ENCODE data around the gene BATF3.

DNA sequence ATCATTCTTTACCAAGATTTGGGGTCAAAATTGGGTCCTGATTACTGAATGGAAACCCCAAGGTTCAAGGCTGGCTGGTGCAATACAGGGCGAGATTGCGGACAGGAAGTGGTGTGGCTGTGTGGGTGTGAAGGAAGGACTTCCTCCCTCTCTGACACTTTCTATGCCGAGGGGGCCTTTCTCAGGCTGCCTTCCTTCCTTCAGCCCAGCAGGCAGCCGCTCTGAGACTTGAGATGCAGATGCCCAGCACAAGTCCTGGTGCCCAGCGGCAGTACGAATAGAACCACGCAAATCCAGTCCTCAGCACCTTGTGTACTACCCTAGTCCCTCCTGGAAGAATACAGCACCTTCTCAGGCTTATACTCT is 16.3 kb downstream of the BATF3 start:
- TF ChIP-seq, protein P1, sequence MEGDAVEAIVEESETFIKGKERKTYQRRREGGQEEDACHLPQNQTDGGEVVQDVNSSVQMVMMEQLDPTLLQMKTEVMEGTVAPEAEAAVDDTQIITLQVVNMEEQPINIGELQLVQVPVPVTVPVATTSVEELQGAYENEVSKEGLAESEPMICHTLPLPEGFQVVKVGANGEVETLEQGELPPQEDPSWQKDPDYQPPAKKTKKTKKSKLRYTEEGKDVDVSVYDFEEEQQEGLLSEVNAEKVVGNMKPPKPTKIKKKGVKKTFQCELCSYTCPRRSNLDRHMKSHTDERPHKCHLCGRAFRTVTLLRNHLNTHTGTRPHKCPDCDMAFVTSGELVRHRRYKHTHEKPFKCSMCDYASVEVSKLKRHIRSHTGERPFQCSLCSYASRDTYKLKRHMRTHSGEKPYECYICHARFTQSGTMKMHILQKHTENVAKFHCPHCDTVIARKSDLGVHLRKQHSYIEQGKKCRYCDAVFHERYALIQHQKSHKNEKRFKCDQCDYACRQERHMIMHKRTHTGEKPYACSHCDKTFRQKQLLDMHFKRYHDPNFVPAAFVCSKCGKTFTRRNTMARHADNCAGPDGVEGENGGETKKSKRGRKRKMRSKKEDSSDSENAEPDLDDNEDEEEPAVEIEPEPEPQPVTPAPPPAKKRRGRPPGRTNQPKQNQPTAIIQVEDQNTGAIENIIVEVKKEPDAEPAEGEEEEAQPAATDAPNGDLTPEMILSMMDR (IDR thresholded peaks at IDR 0.05), result no peak
- no peak for TF ChIP-seq EP300 (IDR thresholded peaks at IDR 0.05; ENCODE audit: borderline replicate concordance in 1 of 2, low read depth in 1 of 2, low read length in 1 of 2)
- TF ChIP-seq, protein P2, sequence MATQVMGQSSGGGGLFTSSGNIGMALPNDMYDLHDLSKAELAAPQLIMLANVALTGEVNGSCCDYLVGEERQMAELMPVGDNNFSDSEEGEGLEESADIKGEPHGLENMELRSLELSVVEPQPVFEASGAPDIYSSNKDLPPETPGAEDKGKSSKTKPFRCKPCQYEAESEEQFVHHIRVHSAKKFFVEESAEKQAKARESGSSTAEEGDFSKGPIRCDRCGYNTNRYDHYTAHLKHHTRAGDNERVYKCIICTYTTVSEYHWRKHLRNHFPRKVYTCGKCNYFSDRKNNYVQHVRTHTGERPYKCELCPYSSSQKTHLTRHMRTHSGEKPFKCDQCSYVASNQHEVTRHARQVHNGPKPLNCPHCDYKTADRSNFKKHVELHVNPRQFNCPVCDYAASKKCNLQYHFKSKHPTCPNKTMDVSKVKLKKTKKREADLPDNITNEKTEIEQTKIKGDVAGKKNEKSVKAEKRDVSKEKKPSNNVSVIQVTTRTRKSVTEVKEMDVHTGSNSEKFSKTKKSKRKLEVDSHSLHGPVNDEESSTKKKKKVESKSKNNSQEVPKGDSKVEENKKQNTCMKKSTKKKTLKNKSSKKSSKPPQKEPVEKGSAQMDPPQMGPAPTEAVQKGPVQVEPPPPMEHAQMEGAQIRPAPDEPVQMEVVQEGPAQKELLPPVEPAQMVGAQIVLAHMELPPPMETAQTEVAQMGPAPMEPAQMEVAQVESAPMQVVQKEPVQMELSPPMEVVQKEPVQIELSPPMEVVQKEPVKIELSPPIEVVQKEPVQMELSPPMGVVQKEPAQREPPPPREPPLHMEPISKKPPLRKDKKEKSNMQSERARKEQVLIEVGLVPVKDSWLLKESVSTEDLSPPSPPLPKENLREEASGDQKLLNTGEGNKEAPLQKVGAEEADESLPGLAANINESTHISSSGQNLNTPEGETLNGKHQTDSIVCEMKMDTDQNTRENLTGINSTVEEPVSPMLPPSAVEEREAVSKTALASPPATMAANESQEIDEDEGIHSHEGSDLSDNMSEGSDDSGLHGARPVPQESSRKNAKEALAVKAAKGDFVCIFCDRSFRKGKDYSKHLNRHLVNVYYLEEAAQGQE (IDR thresholded peaks at IDR 0.05; ENCODE audit: low read depth, low read length), result no peak
- no peak for TF ChIP-seq RXRA (IDR thresholded peaks at IDR 0.05; ENCODE audit: borderline replicate concordance, low read depth)
- TF ChIP-seq FOXJ3 (CRISPR knock-in tag; IDR thresholded peaks at IDR 0.05), result no peak
- TF ChIP-seq MAX (IDR thresholded peaks at IDR 0.05; ENCODE audit: low read depth), result no peak
- TF ChIP-seq NRF1 (IDR thresholded peaks at IDR 0.05; ENCODE audit: low read depth, low read length), result no peak
- no peak for TF ChIP-seq JUND (IDR thresholded peaks at IDR 0.05)
- no peak for TF ChIP-seq MXI1 (IDR thresholded peaks at IDR 0.05; ENCODE audit: low read depth, low read length)
- TF ChIP-seq GABPA (IDR thresholded peaks at IDR 0.05; ENCODE audit: low read depth), result no peak
- TF ChIP-seq CHD2 (IDR thresholded peaks at IDR 0.05; ENCODE audit: low read length, partially characterized antibody), result no peak
- no peak for TF ChIP-seq RFX5 (IDR thresholded peaks at IDR 0.05; ENCODE audit: low read length)
- TF ChIP-seq, protein P3, sequence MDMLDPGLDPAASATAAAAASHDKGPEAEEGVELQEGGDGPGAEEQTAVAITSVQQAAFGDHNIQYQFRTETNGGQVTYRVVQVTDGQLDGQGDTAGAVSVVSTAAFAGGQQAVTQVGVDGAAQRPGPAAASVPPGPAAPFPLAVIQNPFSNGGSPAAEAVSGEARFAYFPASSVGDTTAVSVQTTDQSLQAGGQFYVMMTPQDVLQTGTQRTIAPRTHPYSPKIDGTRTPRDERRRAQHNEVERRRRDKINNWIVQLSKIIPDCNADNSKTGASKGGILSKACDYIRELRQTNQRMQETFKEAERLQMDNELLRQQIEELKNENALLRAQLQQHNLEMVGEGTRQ (IDR thresholded peaks at IDR 0.05; ENCODE audit: borderline replicate concordance, low read depth, low read length), result no peak
- TF ChIP-seq PBX3 (IDR thresholded peaks at IDR 0.05), result no peak
